ENCODE measurements around the gene PSMA1. TPM values are rescaled to one million over a fixed set of nuclear protein-coding genes. Genes with fewer than 3 reads are reported as not detected.

The PSMA1 gene
- total RNA-seq, 4 donors from 2014 or later, result 12.1 to 112 (median 70.4) TPM

DNA sequence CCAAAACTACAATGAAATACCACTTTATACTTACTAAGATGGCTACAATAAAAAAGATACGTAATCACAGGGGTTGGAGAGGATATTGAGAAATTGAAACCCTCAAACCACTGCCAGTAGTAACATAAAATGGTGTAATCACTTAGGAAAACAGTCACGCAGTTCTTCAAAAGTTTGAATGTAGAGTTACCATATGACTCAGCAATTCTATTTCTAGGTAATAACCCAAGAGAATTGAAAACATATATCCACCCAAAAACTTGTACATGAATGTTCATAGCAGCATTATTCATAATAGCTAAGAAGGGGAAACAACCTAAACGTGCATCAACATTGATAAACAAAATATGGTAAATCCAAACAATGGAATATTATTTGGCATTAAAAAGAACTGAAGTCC is 24.4 kb upstream of the PSMA1 start:
- no peak for DNase-seq
- intact Hi-C loops (cut with DNase I; ENCODE audit: low total_unique reads), result loop anchor here (5.0 kb wide), 1 partner anchor 98 kb away; the partner anchor contains the start of gene PDE3B
- Histone ChIP-seq H3K9me3 (no peaks in the 10 kb centered on the region), H3K27ac (peak overlapping the region in 3 of 4 donors; percentile 4 to 32 (median 16)), H3K4me1 (peaks cover 0 to 56% (median 23%) of the 10 kb centered on the region in 4 donors), H3K27me3 (no peaks in the 10 kb centered on the region), H3K4me3 (no peak overlapping the region), H3K36me3 (no peaks in the 10 kb centered on the region)
- 24 to 47% methylated on average over 3 of the region's 3 CpGs for WGBS, 2 donors (ENCODE audit: low coverage in 1 of 2)
- in situ Hi-C loops (cut with MboI; ENCODE audit: low pct_ligation_motif_present in 1 of 4, low pct_unique_long_range_greater_than_20kb in 1 of 4, low sequenced_read_pairs in 3 of 4), result loop anchor here in 1 of 4 donors (25.0 kb wide), 1 partner anchor 93 kb away; the partner anchor contains the start of gene PDE3B
- TF ChIP-seq EP300 (IDR thresholded peaks at IDR 0.05; ENCODE audit: low read depth) (no peak), POLR2AphosphoS5 (IDR thresholded peaks at IDR 0.05) (no peak), POLR2A (IDR thresholded peaks at IDR 0.05) (no peak), CTCF (IDR thresholded peaks at IDR 0.05) (no peak)

- WGBS, 2 donors (ENCODE audit: low coverage in 1 of 2), result 12 to 29% methylated on average over 1 of the region's 1 CpG
- H3K27me3 ChIP-seq, result no peaks in the 10 kb centered on the region
- H3K4me1 ChIP-seq, result peaks cover 0 to 60% (median 24%) of the 10 kb centered on the region in 4 donors
- no peak overlapping the region for H3K4me3 ChIP-seq
- H3K27ac ChIP-seq, result peak overlapping the region; percentile 58 to 67 (median 63)
- DNase-seq, result no peak
- TF ChIP-seq EP300 (IDR thresholded peaks at IDR 0.05; ENCODE audit: low read depth), result no peak
- TF ChIP-seq CTCF (IDR thresholded peaks at IDR 0.05), result no peak
- TF ChIP-seq POLR2AphosphoS5 (IDR thresholded peaks at IDR 0.05), result no peak
- intact Hi-C loops (cut with DNase I; ENCODE audit: low total_unique reads), result no loop called here
- no peaks in the 10 kb centered on the region for H3K36me3 ChIP-seq
- no peaks in the 10 kb centered on the region for H3K9me3 ChIP-seq
- in situ Hi-C loops (cut with MboI; ENCODE audit: low pct_ligation_motif_present in 1 of 4, low pct_unique_long_range_greater_than_20kb in 1 of 4, low sequenced_read_pairs in 3 of 4), result loop anchor here in 1 of 4 donors (25.0 kb wide), 1 partner anchor 94 kb away; the partner anchor contains the start of gene PDE3B
Measured at GRCh38 chr11:14543260-14543659, 23.1 kb upstream of the PSMA1 start.

DNA sequence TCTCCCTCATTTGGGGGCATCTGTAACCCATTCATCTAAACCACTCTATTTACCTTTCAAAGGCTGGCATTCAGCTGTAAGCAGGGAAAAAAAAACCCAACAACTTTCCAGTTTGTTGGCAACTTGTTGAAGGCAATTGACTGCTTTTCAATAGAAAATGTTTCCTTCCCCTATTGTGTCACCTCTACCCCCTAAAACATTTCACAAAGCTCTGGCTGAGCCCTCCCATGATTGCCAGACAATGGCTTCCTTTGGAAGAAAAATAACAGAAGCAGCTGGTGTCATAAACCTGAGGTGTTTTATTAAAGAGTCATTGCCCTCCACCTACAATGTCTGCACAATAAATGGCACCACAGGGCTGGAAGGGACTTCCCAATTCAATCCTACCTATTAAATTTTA is 22.1 kb upstream of the PSMA1 start:
- H3K27ac ChIP-seq, result peak overlapping the region; percentile 58 to 67 (median 63)
- no peaks in the 10 kb centered on the region for H3K9me3 ChIP-seq
- H3K4me1 ChIP-seq, result peaks cover 0 to 69% (median 26%) of the 10 kb centered on the region in 4 donors
- intact Hi-C loops (cut with DNase I; ENCODE audit: low total_unique reads) (no loop called here), in situ Hi-C loops (cut with MboI; ENCODE audit: low pct_ligation_motif_present in 1 of 4, low pct_unique_long_range_greater_than_20kb in 1 of 4, low sequenced_read_pairs in 3 of 4) (loop anchor here in 1 of 4 donors (25.0 kb wide), 1 partner anchor 95 kb away; the partner anchor contains the start of gene PDE3B)
- no peaks in the 10 kb centered on the region for H3K27me3 ChIP-seq
- no peaks in the 10 kb centered on the region for H3K36me3 ChIP-seq
- H3K4me3 ChIP-seq, result peak overlapping the region in 1 of 4 donors; percentile 23
- no peak for TF ChIP-seq POLR2AphosphoS5 (IDR thresholded peaks at IDR 0.05)
- no peak for TF ChIP-seq CTCF (IDR thresholded peaks at IDR 0.05)
- no peak for TF ChIP-seq POLR2A (IDR thresholded peaks at IDR 0.05)
- TF ChIP-seq EP300 (IDR thresholded peaks at IDR 0.05; ENCODE audit: low read depth), result no peak
- no peak for DNase-seq

DNA sequence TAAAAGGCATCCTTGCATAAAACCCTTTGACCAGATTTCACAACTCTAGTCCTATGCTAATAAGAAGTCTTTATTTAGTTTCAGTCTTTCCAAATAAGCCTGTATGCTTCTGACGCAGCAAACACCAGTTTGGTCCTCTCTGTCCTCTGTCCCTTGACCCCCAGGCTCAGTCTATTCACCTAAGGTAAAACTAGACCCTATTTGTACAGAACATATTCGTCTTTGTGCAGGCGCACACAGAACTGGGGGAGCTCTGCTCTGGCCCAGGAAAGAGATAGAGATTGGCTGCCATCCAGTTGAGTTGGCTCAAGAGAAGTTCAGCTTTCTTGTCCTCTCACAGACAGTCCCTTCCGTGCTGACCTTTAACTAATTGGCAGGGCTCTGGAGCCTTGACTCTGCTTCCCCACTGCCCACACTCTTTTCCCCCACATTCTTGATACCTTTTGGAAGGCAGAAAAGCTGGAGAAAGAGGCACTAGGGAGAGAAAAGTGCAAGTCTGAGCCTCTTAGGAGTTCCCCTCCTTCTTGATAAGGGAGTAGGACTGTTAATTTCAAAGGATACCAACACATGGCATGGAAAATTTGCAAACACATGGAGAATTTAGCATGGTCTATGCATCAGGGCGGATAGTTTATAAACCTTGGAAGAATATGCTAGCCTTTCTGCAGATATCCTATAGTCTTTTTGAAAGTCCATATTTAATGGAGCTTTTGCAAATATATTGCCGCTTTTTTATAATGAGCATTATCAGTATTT is 21.2 kb upstream of the PSMA1 start:
- TF ChIP-seq POLR2AphosphoS5 (IDR thresholded peaks at IDR 0.05) (no peak), CTCF (IDR thresholded peaks at IDR 0.05) (no peak), POLR2A (IDR thresholded peaks at IDR 0.05) (no peak), EP300 (IDR thresholded peaks at IDR 0.05; ENCODE audit: low read depth) (no peak)
- Histone ChIP-seq H3K27me3 (no peaks in the 10 kb centered on the region), H3K27ac (peak overlapping the region; percentile 58 to 70 (median 63)), H3K9me3 (no peaks in the 10 kb centered on the region), H3K36me3 (no peaks in the 10 kb centered on the region), H3K4me1 (peaks cover 0 to 76% (median 28%) of the 10 kb centered on the region in 4 donors), H3K4me3 (no peak overlapping the region)
- 62 to 82% methylated on average over 4 to 6 of the region's 6 CpGs for WGBS, 2 donors (ENCODE audit: low coverage in 1 of 2)
- in situ Hi-C loops (cut with MboI; ENCODE audit: low pct_ligation_motif_present in 1 of 4, low pct_unique_long_range_greater_than_20kb in 1 of 4, low sequenced_read_pairs in 3 of 4), result loop anchor here in 1 of 4 donors (25.0 kb wide), 1 partner anchor 96 kb away; the partner anchor contains the start of gene PDE3B
- intact Hi-C loops (cut with DNase I; ENCODE audit: low total_unique reads), result no loop called here
- DNase-seq, result no peak

All from transverse colon (tissue), 4 donors.